Esophagus muscularis mucosa (tissue), 4 donors: ENCODE results near the gene ITPA. TPM values are rescaled to one million over a fixed set of nuclear protein-coding genes. Genes with fewer than 3 reads are reported as not detected.

Experiments
- DNase-seq: peaks from one replicate; pipeline ENCODE4 v3.0.0-alpha.2; 2017; ENCODE audit errors: extremely low spot score
- H3K27ac ChIP-seq, 4 donors: fragments of 200-600 bp; sonication (generic); replicated peaks in 1 of 4; 1 replicate in 3 of 4; 2 replicates in 1 of 4; pipeline ENCODE4 v1.5.1; 2016 to 2019; ENCODE audit warnings: mild to moderate bottlenecking in 1 of 4
- H3K27me3 ChIP-seq, 4 donors: fragments of 200-600 bp; sonication (generic); one replicate each; pipeline versions ENCODE4 v1.5.1 to v1.6.0; 2016 to 2019
- H3K36me3 ChIP-seq, 4 donors: fragments of 200-600 bp; sonication (generic); one replicate each; pipeline ENCODE4 v1.5.1; 2016 to 2019
- H3K4me1 ChIP-seq, 4 donors: fragments of 200-600 bp; sonication (generic); one replicate each; pipeline ENCODE4 v1.5.1; 2016 to 2019
- H3K4me3 ChIP-seq, 4 donors: fragments of 200-600 bp; sonication (generic); 1 replicate in 2 of 4; 2 replicates in 2 of 4; pipeline ENCODE4 v1.5.1; 2016 to 2019; ENCODE audit warnings: mild to moderate bottlenecking in 4 of 4, moderate library complexity in 1 of 4
- H3K9me3 ChIP-seq, 4 donors: fragments of 200-600 bp; sonication (generic); 1 replicate in 3 of 4; 2 replicates in 1 of 4; pipeline ENCODE4 v1.5.1; 2016 to 2019
- CTCF ChIP-seq, 3 experiments: fragments of 200-600 bp in 2 of 3; fragments of 450-650 bp in 1 of 3; sonication (generic) in 2 of 3; IDR thresholded peaks; one replicate each; pipeline ENCODE4 v1.5.1; 2017 to 2019; ENCODE audit warnings: antibody characterized with exemption in 3 of 3, mild to moderate bottlenecking in 2 of 3, moderate library complexity in 1 of 3
- EP300 ChIP-seq: sonication (generic); formaldehyde crosslinking; IDR thresholded peaks from one replicate; pipeline ENCODE4 v1.6.1; 2017; ENCODE audit warnings: antibody characterized with exemption
- POLR2A ChIP-seq: fragments of 450-650 bp; IDR thresholded peaks from one replicate; pipeline ENCODE4 v1.6.1; 2017; ENCODE audit warnings: antibody characterized with exemption, moderate library complexity, mild to moderate bottlenecking, low read depth
- POLR2AphosphoS5 ChIP-seq, 2 donors: sonication (generic); formaldehyde crosslinking; IDR thresholded peaks; one replicate each; pipeline ENCODE4 v1.6.1; 2017; ENCODE audit warnings: antibody characterized with exemption in 2 of 2
- WGBS: methylation state at CpG from one replicate; pipeline ENCODE4 v1.1.5; 2018; 5-methylcytosine and 5-hydroxymethylcytosine counted together
- intact Hi-C: fragments of 100-400 bp; cut with DNase I; formaldehyde crosslinking; loops from one replicate; pipeline ENCODE4 v1.15.1; 2023
- total RNA-seq, 4 donors: library from RNA; depleted of rRNA; stranded (reverse); fragments of >200 nt; gene quantifications; one replicate each; pipeline versions ENCODE4 v1.1.0 to v1.2.1, GENCODE V29; 2016

Gene ITPA
- total RNA-seq, 4 donors from 2014 or later, result 18.7 to 30.0 (median 27.8) TPM

GRCh38 chr20:3223994-3224680, 14.8 kb downstream of the ITPA start:
- Histone ChIP-seq H3K4me1 (no peaks in the 10 kb centered on the region), H3K4me3 (no peak overlapping the region), H3K27ac (no peak overlapping the region), H3K36me3 (peaks cover 14 to 65% (median 42%) of the 10 kb centered on the region in 4 donors), H3K27me3 (no peaks in the 10 kb centered on the region), H3K9me3 (no peaks in the 10 kb centered on the region)
- 82% methylated on average over 12 of the region's 20 CpGs for WGBS
- intact Hi-C loops, result no loop called here
- TF ChIP-seq POLR2AphosphoS5 (IDR thresholded peaks at IDR 0.05) (no peak), CTCF (IDR thresholded peaks at IDR 0.05) (no peak), POLR2A (no peak), EP300 (no peak)
- DNase-seq, result no peak

GRCh38 chr20:3224681-3225421, 15.6 kb downstream of the ITPA start:
- H3K36me3 ChIP-seq, result peaks cover 14 to 59% (median 40%) of the 10 kb centered on the region in 4 donors
- intact Hi-C loops, result no loop called here
- no peaks in the 10 kb centered on the region for H3K4me1 ChIP-seq
- 94% methylated on average over 8 of the region's 8 CpGs for WGBS
- no peak overlapping the region for H3K4me3 ChIP-seq
- no peak overlapping the region for H3K27ac ChIP-seq
- no peaks in the 10 kb centered on the region for H3K27me3 ChIP-seq
- no peaks in the 10 kb centered on the region for H3K9me3 ChIP-seq
- TF ChIP-seq POLR2AphosphoS5 (IDR thresholded peaks at IDR 0.05) (no peak), CTCF (IDR thresholded peaks at IDR 0.05) (no peak), EP300 (no peak), POLR2A (no peak)
- no peak for DNase-seq

GRCh38 chr20:3226093-3226492, 16.8 kb downstream of the ITPA start:
- Histone ChIP-seq H3K27me3 (no peaks in the 10 kb centered on the region), H3K4me1 (no peaks in the 10 kb centered on the region), H3K9me3 (no peaks in the 10 kb centered on the region), H3K27ac (no peak overlapping the region), H3K36me3 (peaks cover 14 to 48% (median 30%) of the 10 kb centered on the region in 4 donors), H3K4me3 (no peak overlapping the region)
- no peak for DNase-seq
- 90% methylated on average over 10 of the region's 10 CpGs for WGBS
- intact Hi-C loops, result no loop called here
- TF ChIP-seq CTCF (IDR thresholded peaks at IDR 0.05) (no peak), POLR2AphosphoS5 (IDR thresholded peaks at IDR 0.05) (no peak), EP300 (no peak), POLR2A (no peak)

DNA sequence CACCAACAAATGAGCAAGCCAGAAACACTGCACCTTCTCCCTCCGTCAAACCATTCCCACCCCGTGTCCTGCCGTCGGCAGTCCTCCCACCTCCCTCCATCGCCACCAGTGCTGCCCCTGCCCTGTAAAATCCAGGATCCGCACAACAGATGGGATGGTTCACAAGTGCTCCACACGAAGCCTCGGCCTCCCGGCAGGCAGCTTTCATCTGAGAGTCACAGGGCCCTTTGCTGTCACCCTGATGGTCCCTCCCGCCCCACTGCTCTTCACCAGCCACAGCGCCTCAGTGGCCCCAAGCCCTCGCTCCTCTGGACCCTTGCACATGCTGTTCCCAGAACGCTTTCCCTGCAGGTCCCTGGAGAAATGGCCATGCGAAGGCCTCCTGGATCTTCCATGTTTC, 17.6 kb downstream of the ITPA start:
- no peak overlapping the region for H3K4me3 ChIP-seq
- 94% methylated on average over 13 of the region's 14 CpGs for WGBS
- no peak overlapping the region for H3K27ac ChIP-seq
- H3K36me3 ChIP-seq, result peaks cover 8 to 40% (median 22%) of the 10 kb centered on the region in 4 donors
- H3K4me1 ChIP-seq, result no peaks in the 10 kb centered on the region
- TF ChIP-seq POLR2AphosphoS5 (IDR thresholded peaks at IDR 0.05), result no peak
- H3K9me3 ChIP-seq, result no peaks in the 10 kb centered on the region
- intact Hi-C loops, result no loop called here
- no peak for DNase-seq
- H3K27me3 ChIP-seq, result no peaks in the 10 kb centered on the region

- WGBS, result 78% methylated on average over 7 of the region's 7 CpGs
- DNase-seq, result no peak
- Histone ChIP-seq H3K27ac (no peak overlapping the region), H3K4me3 (no peak overlapping the region), H3K9me3 (no peaks in the 10 kb centered on the region), H3K36me3 (peaks cover 5 to 34% (median 16%) of the 10 kb centered on the region in 4 donors), H3K27me3 (no peaks in the 10 kb centered on the region), H3K4me1 (no peaks in the 10 kb centered on the region)
- TF ChIP-seq CTCF (IDR thresholded peaks at IDR 0.05) (no peak), POLR2AphosphoS5 (IDR thresholded peaks at IDR 0.05) (no peak), POLR2A (no peak), EP300 (no peak)
- intact Hi-C loops, result no loop called here
These were observed 18.2 kb downstream of the ITPA start for GRCh38 chr20:3227506-3227905.
